Measurements from ENCODE around the gene SLC25A2. TPM values are rescaled to one million over a fixed set of nuclear protein-coding genes. Genes with fewer than 3 reads are reported as not detected.
"Not testable (repeated sequence)": the region's sequence is repeated elsewhere in the genome, so short reads cannot be mapped to it uniquely, and the experiment has no call there.

The SLC25A2 gene
- not detected for total RNA-seq

- no peak for DNase-seq (ENCODE audit: low spot score)
These were observed at the start of gene SLC25A2 for GRCh38 chr5:141303756-141304155. Gene SLC25A2, minus strand, starts transcription at chr5:141304049. Its CDS starts 184 bp downstream, at chr5:141303865.

GRCh38 chr5:141351591-141351990 is 47.7 kb upstream of the SLC25A2 start:
- no peak for DNase-seq (ENCODE audit: low spot score)

GRCh38 chr5:141349917-141350619 is 46.2 kb upstream of the SLC25A2 start, which contains the start of gene PCDHGB1:
Gene PCDHGB1, plus strand, starts transcription at chr5:141350099. Its CDS starts 162 bp downstream, at chr5:141350261.
- DNase-seq (ENCODE audit: low spot score): no peak

- not testable (repeated sequence) for DNase-seq (ENCODE audit: low spot score)
These were observed 42.2 kb upstream of the SLC25A2 start for GRCh38 chr5:141346017-141346416.

- no peak for DNase-seq (ENCODE audit: low spot score)
These were observed 41.5 kb upstream of the SLC25A2 start for GRCh38 chr5:141345327-141345726.

GRCh38 chr5:141343953-141344463 is 40.2 kb upstream of the SLC25A2 start:
- DNase-seq (ENCODE audit: low spot score): no peak

GRCh38 chr5:141343242-141343952 is 39.5 kb upstream of the SLC25A2 start, which contains the start of gene PCDHGA3:
Gene PCDHGA3, plus strand, starts transcription at chr5:141343829. Its CDS starts 205 bp downstream, at chr5:141344034.
- no peak for DNase-seq (ENCODE audit: low spot score)

GRCh38 chr5:141342773-141343172 is 38.9 kb upstream of the SLC25A2 start:
- DNase-seq (ENCODE audit: low spot score): no peak

- not testable (repeated sequence) for DNase-seq (ENCODE audit: low spot score)
These were observed 37.0 kb upstream of the SLC25A2 start for GRCh38 chr5:141340781-141341354.

- DNase-seq (ENCODE audit: low spot score): no peak
These were observed 34.9 kb upstream of the SLC25A2 start, which contains the start of gene PCDHGA2 for GRCh38 chr5:141338538-141339306. Gene PCDHGA2, plus strand, starts transcription at chr5:141338760.

GRCh38 chr5:141332571-141332970 is 28.7 kb upstream of the SLC25A2 start:
- DNase-seq (ENCODE audit: low spot score): not testable (repeated sequence)

- no peak for DNase-seq (ENCODE audit: low spot score)
These were observed 26.6 kb upstream of the SLC25A2 start, which contains the start of gene PCDHGA1 for GRCh38 chr5:141330299-141331080. Gene PCDHGA1, plus strand, starts transcription at chr5:141330514.

- no peak for DNase-seq (ENCODE audit: low spot score)
These were observed 24.4 kb upstream of the SLC25A2 start for GRCh38 chr5:141328231-141328630.

- DNase-seq (ENCODE audit: low spot score): peak; percentile 44
These were observed 22.4 kb upstream of the SLC25A2 start for GRCh38 chr5:141326088-141326854.

GRCh38 chr5:141322261-141322660 is 18.4 kb upstream of the SLC25A2 start:
- no peak for DNase-seq (ENCODE audit: low spot score)

GRCh38 chr5:141320225-141321169 is 16.6 kb upstream of the SLC25A2 start, which contains the start of gene TAF7:
Gene TAF7, minus strand, starts transcription at chr5:141320784. Its CDS starts 740 bp downstream, at chr5:141320044.
- DNase-seq (ENCODE audit: low spot score): peak; percentile 91

GRCh38 chr5:141319699-141320098 is 15.8 kb upstream of the SLC25A2 start:
- no peak for DNase-seq (ENCODE audit: low spot score)

GRCh38 chr5:141319202-141319601 is 15.4 kb upstream of the SLC25A2 start:
- no peak for DNase-seq (ENCODE audit: low spot score)
